T-cell (primary cell): Measurements from ENCODE around the gene LST1. TPM values are rescaled to one million over a fixed set of nuclear protein-coding genes. Genes with fewer than 3 reads are reported as not detected.

Experiments used
- ATAC-seq, 4 experiments: fragments of 200-7000 bp in 3 of 4; fragments of 150-1000 bp in 1 of 4; cut with Tn5 transposase; replicated peaks in 1 of 4; 1 replicate in 3 of 4; 2 replicates in 1 of 4; pipeline ENCODE4 v1.10.0; 2021; ENCODE audit warnings: moderate library complexity in 3 of 4, mild to moderate bottlenecking in 2 of 4, moderate number of reproducible peaks in 1 of 4
- CTCF ChIA-PET, 2 donors: fragments of 300-600 bp; sonication (Branson Sonifier 250); formaldehyde crosslinking; loops; one replicate each; lab custom pipeline; 2022; ENCODE audit warnings: antibody characterized with exemption in 2 of 2; lab: Charles Lee
- POLR2A ChIA-PET, 2 donors: fragments of 300-600 bp; sonication (Branson Sonifier 250); formaldehyde crosslinking; loops; one replicate each; lab custom pipeline; 2022; ENCODE audit warnings: antibody characterized with exemption in 2 of 2; lab: Charles Lee
- DNase-seq, 35 experiments: peaks; one replicate each; pipeline versions ENCODE4 v3.0.0 to v3.0.0-alpha.2; 2013 to 2023
- H3K27ac ChIP-seq: one replicate; pipeline ENCODE4 v1.5.1; 2013; ENCODE audit warnings: low read length
- H3K27me3 ChIP-seq, 2 experiments: replicated peaks in 1 of 2; 1 replicate in 1 of 2; 2 replicates in 1 of 2; pipeline versions ENCODE4 v1.6.1 to v1.7.0; 2013; ENCODE audit warnings: low read length in 1 of 2, mixed read lengths in 1 of 2; ENCODE audit not compliant: control insufficient read depth in 2 of 2, insufficient read depth in 2 of 2; ENCODE audit errors: extremely low read depth in 1 of 2
- H3K36me3 ChIP-seq, 2 donors: 1 replicate in 1 of 2; 2 replicates in 1 of 2; pipeline versions ENCODE4 v1.6.1 to v1.7.0; 2013; ENCODE audit warnings: low read length in 1 of 2; ENCODE audit not compliant: control insufficient read depth in 2 of 2, insufficient read depth in 1 of 2; ENCODE audit errors: extremely low read depth in 1 of 2
- H3K4me1 ChIP-seq, 2 experiments: 1 replicate in 1 of 2; 2 replicates in 1 of 2; pipeline versions ENCODE4 v1.6.1 to v1.7.0; 2013; ENCODE audit warnings: low read length in 2 of 2, mixed read lengths in 1 of 2; ENCODE audit not compliant: insufficient read depth in 2 of 2, control insufficient read depth in 1 of 2; ENCODE audit errors: extremely low read depth in 1 of 2
- H3K4me3 ChIP-seq, 2 donors: 1 replicate in 1 of 2; 2 replicates in 1 of 2; pipeline versions ENCODE4 v1.5.1 to v1.7.0; 2013; ENCODE audit warnings: mild to moderate bottlenecking in 2 of 2, low read length in 1 of 2, moderate library complexity in 1 of 2; ENCODE audit not compliant: control insufficient read depth in 1 of 2; ENCODE audit errors: extremely low read depth in 1 of 2
- H3K9me3 ChIP-seq: 2 replicates; pipeline ENCODE4 v1.7.0; 2013
- H3K27ac Mint-ChIP-seq, 2 donors: one replicate each; pipeline ENCODE4 v1.8.0; 2020 to 2021; ENCODE audit warnings: mild to moderate bottlenecking in 2 of 2, mixed read lengths in 2 of 2
- H3K27me3 Mint-ChIP-seq, 2 donors: one replicate each; pipeline ENCODE4 v1.8.0; 2021 to 2022; ENCODE audit warnings: mixed read lengths in 2 of 2
- H3K36me3 Mint-ChIP-seq: one replicate; pipeline ENCODE4 v1.8.0; 2021; ENCODE audit warnings: mixed read lengths
- H3K4me1 Mint-ChIP-seq, 3 donors: one replicate each; pipeline ENCODE4 v1.8.0; 2020 to 2022; ENCODE audit warnings: mixed read lengths in 3 of 3, mild to moderate bottlenecking in 1 of 3
- H3K4me3 Mint-ChIP-seq, 3 donors: one replicate each; pipeline ENCODE4 v1.8.0; 2020 to 2022; ENCODE audit warnings: mild to moderate bottlenecking in 3 of 3, mixed read lengths in 3 of 3, moderate library complexity in 3 of 3
- H3K9me3 Mint-ChIP-seq, 3 donors: one replicate each; pipeline ENCODE4 v1.8.0; 2020 to 2022; ENCODE audit warnings: mixed read lengths in 3 of 3
- WGBS: methylation state at CpG from one replicate; pipeline ENCODE4 v1.1.5; 2013; ENCODE audit warnings: missing lambda C conversion rate; ENCODE audit not compliant: insufficient coverage; 5-methylcytosine and 5-hydroxymethylcytosine counted together
- total RNA-seq, 35 experiments: library from RNA in 6 of 35; stranded (reverse) in 6 of 35; fragments of 120-200 nt in 1 of 35; gene quantifications; one replicate each; pipeline versions ENCODE4 v1.2.1 to v1.2.4 and lab custom pipeline; 2013 to 2026

Gene LST1
- total RNA-seq, 5 donors from 2014 or later (not counting 1 experiment from before 2014, with no cell fraction given), result 13.4 to 28.0 (median 20.4) TPM

GRCh38 chr6:31543639-31544038 is 42.4 kb upstream of the LST1 start:
- H3K27me3 ChIP-seq, result no peaks in the 10 kb centered on the region
- ChIA-PET POLR2A (interaction anchor here in 1 of 2 donors (0.6 kb wide), 1 partner anchor 78 kb away, joined by 3 read pairs; no protein-coding TSS in a partner anchor), CTCF (interaction anchor here (0.6 to 6.2 kb wide), 5 partner anchors 8 to 1429 kb away, joined by 3 to 40 read pairs (median 4); partner anchors contain the start of gene TNF (in 1 of the 2))
- ATAC-seq (no peak), DNase-seq (no peak)
- H3K4me1 Mint-ChIP-seq, result peaks cover 58 to 65% (median 60%) of the 10 kb centered on the region in 3 donors
- no peak overlapping the region for H3K27ac Mint-ChIP-seq
- H3K4me3 ChIP-seq, result no peak overlapping the region
- H3K27ac ChIP-seq, result no peak overlapping the region
- H3K9me3 Mint-ChIP-seq, result no peaks in the 10 kb centered on the region
- H3K4me1 ChIP-seq, result peaks cover 36 to 56% of the 10 kb centered on the region in 2 experiments
- peaks cover 8 to 17% of the 10 kb centered on the region in 2 donors for H3K36me3 ChIP-seq
- no peaks in the 10 kb centered on the region for H3K27me3 Mint-ChIP-seq
- 100% methylated on average over 5 of the region's 6 CpGs for WGBS
- no peaks in the 10 kb centered on the region for H3K9me3 ChIP-seq
- peak overlapping the region in 1 of 3 donors; percentile 97 for H3K4me3 Mint-ChIP-seq
- H3K36me3 Mint-ChIP-seq, result peaks cover 21% of the 10 kb centered on the region

DNA sequence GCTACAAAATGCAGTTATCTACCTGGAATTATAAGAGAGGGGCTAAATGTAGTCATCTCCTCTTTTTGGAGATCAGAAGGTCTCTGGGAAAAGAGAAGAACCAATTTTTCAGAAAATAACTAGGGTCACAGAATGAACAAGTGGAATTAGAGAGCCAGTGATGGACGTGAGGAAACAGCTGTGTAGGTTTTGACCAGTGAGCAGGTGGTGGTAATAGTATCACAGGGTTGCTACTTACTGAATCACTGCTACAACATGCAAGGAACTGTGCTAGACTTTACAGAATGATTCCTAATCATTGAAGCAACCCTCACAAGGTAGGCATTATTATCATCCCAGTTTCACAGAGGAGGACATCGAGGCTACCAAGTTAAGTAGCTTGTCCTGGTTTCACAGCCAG is 41.4 kb upstream of the LST1 start:
- Mint-ChIP-seq H3K4me1 (peaks cover 51 to 55% (median 54%) of the 10 kb centered on the region in 3 donors), H3K4me3 (no peak overlapping the region)
- peaks cover 25 to 46% of the 10 kb centered on the region in 2 experiments for H3K4me1 ChIP-seq

DNA sequence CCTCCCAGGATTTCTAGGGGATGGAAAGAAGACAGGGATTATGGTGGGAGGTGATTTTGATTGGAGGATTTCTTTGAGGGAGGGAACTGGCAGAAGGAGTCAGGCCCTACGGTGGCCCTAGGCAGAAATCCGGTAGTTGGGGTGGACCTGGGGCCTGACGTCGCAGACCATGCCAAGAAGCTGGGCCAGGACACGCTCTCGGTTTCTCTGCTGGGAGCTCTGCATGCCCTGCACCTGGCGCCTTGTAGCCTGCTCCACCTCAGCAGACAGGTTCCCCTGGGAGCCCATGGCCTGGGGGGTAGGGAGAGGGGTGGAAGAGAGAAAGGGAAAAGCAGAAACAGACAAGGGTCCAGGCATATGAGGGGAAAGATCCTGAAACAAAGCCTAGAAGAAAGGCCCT is 40.8 kb upstream of the LST1 start:
- Histone ChIP-seq H3K27ac (no peak overlapping the region), H3K4me3 (no peak overlapping the region), H3K27me3 (no peaks in the 10 kb centered on the region), H3K4me1 (peaks cover 19 to 40% of the 10 kb centered on the region in 2 experiments), H3K36me3 (peaks cover 0 to 6% of the 10 kb centered on the region in 2 donors), H3K9me3 (no peaks in the 10 kb centered on the region)
- Mint-ChIP-seq H3K4me3 (peak overlapping the region in 1 of 3 donors; percentile 7), H3K36me3 (peaks cover 6% of the 10 kb centered on the region), H3K27ac (no peak overlapping the region), H3K4me1 (peaks cover 45 to 49% (median 48%) of the 10 kb centered on the region in 3 donors), H3K27me3 (no peaks in the 10 kb centered on the region), H3K9me3 (no peaks in the 10 kb centered on the region)
- no peak for ATAC-seq
- DNase-seq, result no peak
- 86% methylated on average over 6 of the region's 7 CpGs for WGBS
- POLR2A ChIA-PET, result no interaction called here
- CTCF ChIA-PET, result interaction anchor here in 1 of 2 donors (7.0 kb wide), 1 partner anchor 51 kb away, joined by 244 read pairs; the partner anchor contains the start of gene NCR3

More for the DNA sequence above, 41.4 kb upstream of the LST1 start:
- DNase-seq (no peak), ATAC-seq (no peak)
- WGBS, result no CpG with 5 or more reads among the region's 2 CpGs
- Mint-ChIP-seq H3K9me3 (no peaks in the 10 kb centered on the region), H3K27me3 (no peaks in the 10 kb centered on the region), H3K36me3 (peaks cover 11% of the 10 kb centered on the region), H3K27ac (no peak overlapping the region)
- Histone ChIP-seq H3K27me3 (no peaks in the 10 kb centered on the region), H3K36me3 (peaks cover 3 to 12% of the 10 kb centered on the region in 2 donors), H3K9me3 (no peaks in the 10 kb centered on the region), H3K4me3 (no peak overlapping the region), H3K27ac (no peak overlapping the region)
- ChIA-PET POLR2A (no interaction called here), CTCF (interaction anchor here in 1 of 2 donors (1.3 kb wide), 1 partner anchor 54 kb away, joined by 3 read pairs; no protein-coding TSS in a partner anchor)

GRCh38 chr6:31546339-31546957 is 39.6 kb upstream of the LST1 start, which contains the start of gene ATP6V1G2:
Gene ATP6V1G2, minus strand, starts transcription at chr6:31546608. Its CDS starts 49 bp downstream, at chr6:31546559.
- H3K27ac ChIP-seq, result peak within 1 kb of the TSS; percentile 82
- H3K27me3 ChIP-seq, result no peaks in the 10 kb centered on the region
- H3K9me3 ChIP-seq, result no peaks in the 10 kb centered on the region
- WGBS, result 17% methylated on average over 7 of the region's 11 CpGs
- no peaks in the 10 kb centered on the region for H3K9me3 Mint-ChIP-seq
- H3K4me3 ChIP-seq, result peak within 1 kb of the TSS; percentile 46 to 49
- peak within 1 kb of the TSS; percentile 84 to 88 (median 88) for H3K4me3 Mint-ChIP-seq
- no peaks in the 10 kb centered on the region for H3K36me3 Mint-ChIP-seq
- ChIA-PET POLR2A (interaction anchor here in 1 of 2 donors (0.7 kb wide), 1 partner anchor 27 kb away, joined by 7 read pairs; no protein-coding TSS in a partner anchor), CTCF (interaction anchor here (0.7 to 7.0 kb wide), 5 partner anchors 29 to 284 kb away, joined by 3 to 244 read pairs (median 6); partner anchors contain the start of genes NCR3 (in 1 of the 2) and TNF (in 1 of the 2))
- peak; percentile 61 to 87 (median 74) for DNase-seq
- no peaks in the 10 kb centered on the region for H3K27me3 Mint-ChIP-seq
- peaks cover 13 to 40% of the 10 kb centered on the region in 2 experiments for H3K4me1 ChIP-seq
- H3K4me1 Mint-ChIP-seq, result peaks cover 42 to 44% (median 42%) of the 10 kb centered on the region in 3 donors
- ATAC-seq, result peak; percentile 47 to 52 (median 50)
- peak within 1 kb of the TSS; percentile 88 to 92 for H3K27ac Mint-ChIP-seq
- H3K36me3 ChIP-seq, result peaks cover 0 to 8% of the 10 kb centered on the region in 2 donors

GRCh38 chr6:31546958-31547726 is 38.9 kb upstream of the LST1 start, which contains the start of gene NFKBIL1:
Gene NFKBIL1, plus strand, starts transcription at chr6:31547608. Its CDS starts 87 bp downstream, at chr6:31547695.
- H3K27me3 Mint-ChIP-seq, result no peaks in the 10 kb centered on the region
- peaks cover 13 to 44% of the 10 kb centered on the region in 2 experiments for H3K4me1 ChIP-seq
- H3K36me3 ChIP-seq, result peaks cover 0 to 8% of the 10 kb centered on the region in 2 donors
- peak within 1 kb of the TSS; percentile 82 for H3K27ac ChIP-seq
- peak; percentile 85 to 90 (median 88) for ATAC-seq
- peak within 1 kb of the TSS; percentile 88 to 92 for H3K27ac Mint-ChIP-seq
- ChIA-PET POLR2A (interaction anchor here (0.6 to 1.0 kb wide), 4 partner anchors 27 to 933 kb away, joined by 3 to 11 read pairs (median 6); partner anchors contain the start of gene NEU1 (in 1 of the 2)), CTCF (interaction anchor here in 1 of 2 donors (0.6 to 7.0 kb wide), 5 partner anchors 33 to 260 kb away, joined by 3 to 244 read pairs (median 8); partner anchors contain the start of genes LTB and NCR3)
- H3K4me3 ChIP-seq, result peak within 1 kb of the TSS; percentile 46 to 49
- peaks cover 39 to 45% (median 41%) of the 10 kb centered on the region in 3 donors for H3K4me1 Mint-ChIP-seq
- peak within 1 kb of the TSS; percentile 84 to 88 (median 88) for H3K4me3 Mint-ChIP-seq
- H3K27me3 ChIP-seq, result no peaks in the 10 kb centered on the region
- no peaks in the 10 kb centered on the region for H3K9me3 ChIP-seq
- H3K36me3 Mint-ChIP-seq, result no peaks in the 10 kb centered on the region
- no peaks in the 10 kb centered on the region for H3K9me3 Mint-ChIP-seq
- 0% methylated on average over 13 of the region's 25 CpGs for WGBS
- DNase-seq, result peak; percentile 69 to 95 (median 86)
